ENCODE measurements around the gene SLAIN2. TPM values are rescaled to one million over a fixed set of nuclear protein-coding genes. Genes with fewer than 3 reads are reported as not detected.
A peak's percentile ranks its signal among the peaks of the same experiment; 100 is the strongest.

Gene SLAIN2
- total and polyA plus RNA-seq, 2 of the 4 experiments (the other 2 are of a cell fraction), result 23.3 to 53.0 TPM

- Histone ChIP-seq H2AFZ (replicated peaks; ENCODE audit: low read length, poor library complexity) (no peak overlapping the region), H2BK5ac (ENCODE audit: low read depth, low read length, poor library complexity, severe bottlenecking) (peak overlapping the region; percentile 88), H3K9ac (ENCODE audit: low read depth, low read length) (peak overlapping the region; percentile 19; the same call in 1 of the 2 replicates), H2AK9ac (replicated peaks; ENCODE audit: low read depth, low read length, poor library complexity) (no peak overlapping the region), H3K18ac (ENCODE audit: low read depth, low read length) (peak overlapping the region; percentile 49; the same call in 1 of the 2 replicates), H3K27me3 (ENCODE audit: control insufficient read depth, insufficient read depth, low read length) (no peaks in the 10 kb centered on the region), H3K36me3 (ENCODE audit: control insufficient read depth, insufficient read depth, low read length) (no peaks in the 10 kb centered on the region), H3K4me3 (ENCODE audit: insufficient read depth, low read depth, low read length) (no peak overlapping the region), H3K56ac (ENCODE audit: extremely low read depth, insufficient read depth, low read length) (peak overlapping the region; percentile 19; the same call in 1 of the 2 replicates), H2BK120ac (ENCODE audit: low read depth, low read length) (peak overlapping the region; percentile 61; the same call in 1 of the 2 replicates), H3K27ac (ENCODE audit: insufficient read depth, low read length) (no peak overlapping the region; the same call in 1 of the 2 replicates), H3K9me1 (ENCODE audit: insufficient read depth, low read length) (no peaks in the 10 kb centered on the region), H3K4me2 (ENCODE audit: low read depth, low read length) (peak overlapping the region; percentile 96; the same call in 1 of the 2 replicates), H2AK5ac (ENCODE audit: low read depth, low read length) (no peak overlapping the region), H3K79me1 (ENCODE audit: low read depth in 1 of 2, low read length in 2 of 2) (peaks cover 14 to 36% of the 10 kb centered on the region in 2 experiments), H4K20me1 (ENCODE audit: insufficient read depth, low read length) (peaks cover 24% of the 10 kb centered on the region), H4K91ac (ENCODE audit: insufficient read depth, low read depth, low read length) (peak overlapping the region; percentile 14; the same call in 1 of the 2 replicates), H3K9me3 (ENCODE audit: control insufficient read depth, insufficient read depth, low read length) (no peaks in the 10 kb centered on the region), H3K4me1 (ENCODE audit: control insufficient read depth, insufficient read depth, low read length) (peaks cover 9% of the 10 kb centered on the region; the same call in 1 of the 2 replicates), H3K4ac (ENCODE audit: low read depth, low read length) (peak overlapping the region; percentile 33; the same call in 1 of the 2 replicates), H3K14ac (replicated peaks; ENCODE audit: low read depth, low read length) (peak overlapping the region; percentile 24; the same call in 1 of the 2 replicates), H4K5ac (ENCODE audit: low read depth, low read length) (peak overlapping the region; percentile 32; the same call in 1 of the 2 replicates), H2BK20ac (ENCODE audit: low read depth, low read length) (peak overlapping the region; percentile 23; the same call in 1 of the 2 replicates), H2BK15ac (ENCODE audit: low read depth, low read length) (no peak overlapping the region; the same call in 2 of the 3 replicates), H3K23ac (ENCODE audit: low read depth, low read length) (peak overlapping the region; percentile 98; the same call in 1 of the 2 replicates), H4K8ac (ENCODE audit: low read depth in 2 of 2, low read length in 2 of 2) (peak overlapping the region; percentile 42 to 76; a peak in 3 of 4 replicates)
- dilution Hi-C loops (cut with HindIII; ENCODE audit: low sequenced_read_pairs, unreplicated experiment), result no loop called here
- TF ChIP-seq SMC3 (IDR thresholded peaks at IDR 0.05; ENCODE audit: low read depth, low read length) (no peak), MAFK (IDR thresholded peaks at IDR 0.05; ENCODE audit: low read depth, low read length) (no peak), CEBPB (IDR thresholded peaks at IDR 0.05; ENCODE audit: low read depth, low read length) (no peak), FOS (IDR thresholded peaks at IDR 0.05; ENCODE audit: low read depth, low read length) (no peak), CTCF (conservative IDR thresholded peaks at IDR 0.05; ENCODE audit: low read depth, low read length) (no peak), ELK1 (IDR thresholded peaks at IDR 0.05; ENCODE audit: borderline replicate concordance, low read depth, low read length) (no peak), RFX5 (IDR thresholded peaks at IDR 0.05; ENCODE audit: low read depth, low read length) (no peak), NFE2L2 (IDR thresholded peaks at IDR 0.05; ENCODE audit: low read depth, low read length) (no peak), CHD1 (IDR thresholded peaks at IDR 0.05; ENCODE audit: low read depth, low read length) (no peak), MXI1 (IDR thresholded peaks at IDR 0.05; ENCODE audit: borderline replicate concordance, low read depth, low read length) (no peak), MAZ (IDR thresholded peaks at IDR 0.05; ENCODE audit: borderline replicate concordance, low read depth, low read length) (no peak), RAD21 (IDR thresholded peaks at IDR 0.05; ENCODE audit: low read length) (no peak)
- POLR2A ChIA-PET (ENCODE audit: unreplicated experiment), result no interaction called here
- BruUV-seq (replicated peaks), result no TSS peak
- no peak for ATAC-seq (ENCODE audit: low read depth)
- no peak for DNase-seq
- CTCF ChIA-PET, result interaction anchor here (0.6 kb wide), 1 partner anchor 354 kb away, joined by 3 read pairs; no protein-coding TSS in a partner anchor
- in situ Hi-C loops (cut with MboI; ENCODE audit: low sequenced_read_pairs), result no loop called here
- WGBS, 2 experiments (ENCODE audit: extremely low coverage in 2 of 2, insufficient read length in 1 of 2), result no CpG with 5 or more reads among the region's 7 CpGs
- intact Hi-C loops (cut with micrococcal nuclease), result no loop called here
Observed at GRCh38 chr4:48339642-48340041, 1.7 kb upstream of the SLAIN2 start.
